Mononuclear cell (primary cell): ENCODE results near the gene SLC39A7. TPM values are rescaled to one million over a fixed set of nuclear protein-coding genes. Genes with fewer than 3 reads are reported as not detected.

ENCODE experiments used
- H3K27me3 ChIP-seq: 2 replicates; pipeline ENCODE4 v1.6.0; 2011; ENCODE audit warnings: low read length, control low read depth; ENCODE audit not compliant: insufficient read depth
- H3K4me1 ChIP-seq: 2 replicates; pipeline ENCODE4 v1.5.1; 2011; ENCODE audit warnings: mild to moderate bottlenecking, low read length, control low read depth; ENCODE audit not compliant: insufficient read depth
- H3K4me3 ChIP-seq: 2 replicates; pipeline ENCODE4 v1.5.1; 2011; ENCODE audit warnings: mild to moderate bottlenecking, low read length, moderate library complexity
- H3K9me3 ChIP-seq: 2 replicates; pipeline ENCODE4 v1.5.1; 2011; ENCODE audit warnings: low read depth, mild to moderate bottlenecking, control low read depth, low read length
- total RNA-seq: library from RNA; depleted of rRNA; stranded (reverse); fragments of >200 nt; gene quantifications from one replicate; pipeline ENCODE4 v1.2.3, GENCODE V29; 2012

Gene SLC39A7
- total RNA-seq, 1 donor: 10.7 TPM

DNA sequence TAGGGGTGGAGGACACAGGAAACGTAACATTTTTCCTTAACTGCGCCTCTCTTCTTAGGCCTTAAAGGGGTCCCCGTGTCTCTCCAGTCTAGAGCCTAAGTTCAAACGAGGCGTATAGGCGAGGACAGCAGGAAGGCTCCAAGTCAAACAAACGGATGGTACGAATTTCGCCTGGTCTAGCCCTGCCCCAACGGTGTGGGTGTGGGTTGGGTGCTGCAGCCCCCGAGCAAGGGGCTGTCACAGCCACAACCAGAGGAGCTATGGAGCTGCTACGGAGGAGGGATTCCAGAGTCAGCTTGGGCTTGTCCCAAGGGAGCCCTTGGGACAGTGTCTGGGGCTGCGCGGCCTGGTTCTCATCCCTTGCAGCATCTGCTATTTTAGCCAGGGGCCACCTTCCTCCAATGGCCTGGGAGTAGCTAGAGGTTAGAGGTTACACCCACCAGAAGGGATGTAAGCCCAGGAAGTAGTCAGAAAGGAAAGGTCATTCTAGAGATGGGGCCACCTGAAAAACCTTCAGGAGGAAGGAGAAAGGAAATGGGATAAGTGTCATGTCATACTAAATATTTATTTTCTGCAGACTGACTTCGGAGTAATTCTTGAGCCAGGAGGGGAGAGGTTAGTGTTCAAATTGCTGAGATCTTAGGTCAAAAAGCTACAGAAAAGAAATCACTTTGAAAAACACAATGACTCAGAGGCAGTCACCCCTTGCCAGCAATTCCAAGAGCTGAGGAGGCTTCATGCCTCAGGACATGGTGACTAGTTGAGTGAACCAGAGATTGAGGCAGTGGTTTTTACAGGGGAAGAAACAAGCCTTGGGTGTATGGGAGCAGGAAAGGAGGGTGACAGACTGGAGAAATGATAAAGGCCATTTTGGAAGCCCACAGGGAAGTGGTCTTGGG is 49.3 kb downstream of the SLC39A7 start:
- Histone ChIP-seq H3K4me1 (peaks cover 28% of the 10 kb centered on the region), H3K9me3 (no peaks in the 10 kb centered on the region), H3K27me3 (no peaks in the 10 kb centered on the region), H3K4me3 (peak overlapping the region; percentile 44)

DNA sequence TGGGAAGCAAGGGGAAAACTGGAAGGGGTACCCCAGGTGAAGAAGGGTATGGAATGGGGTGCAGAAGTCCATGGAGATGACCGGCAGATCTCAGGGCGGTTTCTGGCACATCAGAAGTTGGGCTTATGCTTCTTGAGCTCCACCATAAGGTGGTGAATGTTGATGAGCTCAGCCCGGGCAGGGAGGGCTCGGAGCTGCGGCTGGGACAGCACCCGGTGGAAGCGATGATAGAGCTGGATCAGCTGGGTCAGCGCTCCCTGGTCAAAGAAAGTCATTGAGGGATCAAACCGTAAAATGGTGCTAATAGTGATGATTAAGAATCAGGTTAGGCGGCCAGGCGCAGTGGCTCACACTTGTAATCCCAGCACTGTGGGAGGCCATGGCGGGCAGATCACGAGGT is 50.1 kb downstream of the SLC39A7 start:
- Histone ChIP-seq H3K4me1 (peaks cover 28% of the 10 kb centered on the region), H3K9me3 (no peaks in the 10 kb centered on the region), H3K27me3 (no peaks in the 10 kb centered on the region), H3K4me3 (no peak overlapping the region)

DNA sequence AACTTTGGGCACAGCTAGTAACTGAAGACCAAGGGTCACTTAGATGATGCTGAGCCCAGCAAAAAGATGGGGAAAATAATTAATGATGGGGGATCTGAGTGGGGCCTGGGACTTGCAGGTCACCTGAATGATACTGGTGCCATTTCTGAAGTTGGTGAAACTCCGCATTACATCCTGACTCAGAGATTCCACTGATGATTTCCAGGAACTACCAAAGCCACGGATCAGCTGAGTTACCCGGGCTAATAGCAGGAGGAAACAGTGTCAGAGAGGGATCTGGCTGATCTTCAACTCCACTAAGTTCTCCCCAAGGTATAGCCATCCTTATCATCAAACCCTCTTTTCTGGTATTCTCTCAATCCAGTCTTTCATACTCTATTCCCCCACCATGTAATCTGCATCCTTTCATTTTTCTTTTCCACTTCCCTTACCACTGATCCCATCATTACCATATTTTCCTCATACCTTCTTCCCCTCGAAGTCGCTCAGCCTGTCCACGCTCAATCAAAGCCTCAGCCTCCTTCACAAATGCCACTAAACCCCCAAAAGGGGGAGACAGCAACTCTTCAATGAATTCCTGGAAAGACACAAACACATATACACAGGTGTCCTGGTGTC is 50.8 kb downstream of the SLC39A7 start:
- H3K4me1 ChIP-seq: peaks cover 28% of the 10 kb centered on the region
- H3K27me3 ChIP-seq: no peaks in the 10 kb centered on the region
- no peak overlapping the region for H3K4me3 ChIP-seq
- no peaks in the 10 kb centered on the region for H3K9me3 ChIP-seq

DNA sequence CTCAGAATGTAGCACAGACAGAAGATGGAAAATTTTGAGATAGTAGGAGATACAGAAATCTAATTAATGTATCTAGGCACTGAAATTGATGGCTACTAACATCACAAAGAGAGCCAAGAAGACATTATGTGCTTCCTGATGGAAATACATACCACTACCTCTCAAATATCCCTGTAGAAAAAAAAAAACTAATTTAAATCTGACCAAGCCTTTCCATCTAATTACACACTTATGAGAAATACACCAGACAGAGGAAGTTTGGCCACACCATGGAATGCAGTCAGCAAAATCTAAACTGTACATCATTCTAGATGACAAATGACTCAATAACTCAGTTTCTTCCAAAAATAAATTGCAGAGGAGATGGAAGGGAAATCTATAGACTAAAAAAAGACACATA is 52.1 kb downstream of the SLC39A7 start:
- Histone ChIP-seq H3K4me3 (no peak overlapping the region), H3K4me1 (peaks cover 28% of the 10 kb centered on the region), H3K9me3 (no peaks in the 10 kb centered on the region), H3K27me3 (no peaks in the 10 kb centered on the region)

Other genes with a start within 250 kb of the SLC39A7 start
- 89.0 TPM for gene HLA-DMA, start 247.8 kb upstream of the SLC39A7 start, total RNA-seq
- 193 TPM for gene BRD2, start 232.3 kb upstream of the SLC39A7 start, total RNA-seq
- 16.2 TPM for gene HLA-DOA, start 191.3 kb upstream of the SLC39A7 start, total RNA-seq
- 271 TPM for gene HLA-DPA1, start 127.2 kb upstream of the SLC39A7 start, total RNA-seq
- 166 TPM for gene HLA-DPB1, start 124.9 kb upstream of the SLC39A7 start, total RNA-seq
- gene COL11A2, start 8.4 kb upstream of the SLC39A7 start, total RNA-seq: 0.63 TPM
- gene RXRB, start 202 bp upstream of the SLC39A7 start, total RNA-seq: 11.3 TPM
- gene HSD17B8, start 3.8 kb downstream of the SLC39A7 start, total RNA-seq: 6.4 TPM
- 11.4 TPM for gene RING1, start 7.6 kb downstream of the SLC39A7 start, total RNA-seq
- 27.8 TPM for gene VPS52, start 71.0 kb downstream of the SLC39A7 start, total RNA-seq
- 4,638 TPM for gene RPS18, start 71.2 kb downstream of the SLC39A7 start, total RNA-seq
- gene B3GALT4, start 76.3 kb downstream of the SLC39A7 start, total RNA-seq: 11.1 TPM
- 19.4 TPM for gene WDR46, start 88.4 kb downstream of the SLC39A7 start, total RNA-seq
- 11.1 TPM for gene PFDN6, start 88.7 kb downstream of the SLC39A7 start, total RNA-seq
- 14.7 TPM for gene RGL2, start 98.1 kb downstream of the SLC39A7 start, total RNA-seq
- 188 TPM for gene TAPBP, start 113.2 kb downstream of the SLC39A7 start, total RNA-seq
- gene ZBTB22, start 116.9 kb downstream of the SLC39A7 start, total RNA-seq: 12.6 TPM
- gene DAXX, start 122.1 kb downstream of the SLC39A7 start, total RNA-seq: 15.2 TPM
- gene KIFC1, start 191.0 kb downstream of the SLC39A7 start, total RNA-seq: 0.94 TPM
- gene PHF1, start 210.1 kb downstream of the SLC39A7 start, total RNA-seq: 78.5 TPM
- gene CUTA, start 217.2 kb downstream of the SLC39A7 start, total RNA-seq: 66.3 TPM
- gene SYNGAP1, start 219.2 kb downstream of the SLC39A7 start, total RNA-seq: 10.5 TPM